B cell (primary cell): ENCODE results near the gene TNPO3. TPM values are rescaled to one million over a fixed set of nuclear protein-coding genes. Genes with fewer than 3 reads are reported as not detected.

ENCODE experiments used
- ATAC-seq: fragments of 200-7000 bp; cut with Tn5 transposase; one replicate; pipeline ENCODE4 v1.10.0; 2021; ENCODE audit warnings: low read depth, mild to moderate bottlenecking, moderate number of reproducible peaks, moderate library complexity
- CTCF ChIA-PET: fragments of 350-600 bp; sonication (Branson Sonifier 250); formaldehyde crosslinking; loops from one replicate; lab custom pipeline; 2021; ENCODE audit warnings: antibody characterized with exemption, inconsistent platforms; lab: Charles Lee
- POLR2A ChIA-PET: fragments of 350-600 bp; sonication (Branson Sonifier 250); formaldehyde crosslinking; loops from one replicate; lab custom pipeline; 2021; ENCODE audit warnings: antibody characterized with exemption; lab: Charles Lee
- DNase-seq: peaks from one replicate; pipeline ENCODE4 v3.0.0; 2013
- H2AFZ ChIP-seq: 2 replicates; pipeline ENCODE4 v1.6.1; 2012; ENCODE audit warnings: mild to moderate bottlenecking, low read depth, low read length; ENCODE audit not compliant: insufficient read depth, poor library complexity, severe bottlenecking
- H3K27ac ChIP-seq, 2 donors: 1 replicate in 1 of 2; 2 replicates in 1 of 2; pipeline ENCODE4 v1.5.1; 2012 to 2013; ENCODE audit warnings: low read length in 2 of 2, mild to moderate bottlenecking in 2 of 2, moderate library complexity in 1 of 2
- H3K27me3 ChIP-seq, 4 experiments: fragments of 200-600 bp in 1 of 4; sonication (generic) in 1 of 4; replicated peaks in 1 of 4; 1 replicate in 2 of 4; 2 replicates in 2 of 4; pipeline versions ENCODE4 v1.6.1 to v1.7.0; 2013 to 2016; ENCODE audit warnings: low read length in 3 of 4, mild to moderate bottlenecking in 2 of 4, mixed read lengths in 1 of 4, moderate library complexity in 1 of 4; ENCODE audit not compliant: insufficient read depth in 4 of 4, control insufficient read depth in 3 of 4; ENCODE audit errors: control extremely low read depth in 1 of 4
- H3K36me3 ChIP-seq, 2 experiments: replicated peaks in 1 of 2; 1 replicate in 1 of 2; 2 replicates in 1 of 2; pipeline versions ENCODE4 v1.6.1 to v1.7.1; 2013; ENCODE audit warnings: low read length in 1 of 2; ENCODE audit not compliant: insufficient read depth in 2 of 2, control insufficient read depth in 1 of 2; ENCODE audit errors: control extremely low read depth in 1 of 2, extremely low read depth in 1 of 2
- H3K4me1 ChIP-seq, 2 donors: fragments of 200-600 bp in 1 of 2; sonication (generic) in 1 of 2; 1 replicate in 1 of 2; 2 replicates in 1 of 2; pipeline versions ENCODE4 v1.5.1 to v1.6.1; 2013 to 2017; ENCODE audit warnings: low read length in 2 of 2; ENCODE audit not compliant: control insufficient read depth in 2 of 2, insufficient read depth in 2 of 2
- H3K4me2 ChIP-seq: replicated peaks from 2 replicates; pipeline ENCODE3; 2012; ENCODE audit warnings: mild to moderate bottlenecking, low read depth, low read length; ENCODE audit not compliant: poor library complexity, severe bottlenecking
- H3K4me3 ChIP-seq, 5 experiments: fragments of 200-600 bp in 1 of 5; sonication (generic) in 1 of 5; 1 replicate in 3 of 5; 2 replicates in 2 of 5; pipeline versions ENCODE4 v1.5.1 to v1.7.0; 2011 to 2016; ENCODE audit warnings: low read length in 4 of 5, mild to moderate bottlenecking in 4 of 5, low read depth in 2 of 5, control low read depth in 1 of 5, moderate library complexity in 1 of 5; ENCODE audit not compliant: insufficient read depth in 1 of 5; ENCODE audit errors: control extremely low read depth in 1 of 5, extremely low read depth in 1 of 5
- H3K79me2 ChIP-seq: fragments of 200-600 bp; sonication (generic); one replicate; pipeline ENCODE4 v1.6.0; 2016; ENCODE audit warnings: low read length; ENCODE audit not compliant: control insufficient read depth, insufficient read depth
- H3K9ac ChIP-seq: fragments of 200-600 bp; sonication (generic); 2 replicates; pipeline ENCODE4 v1.6.1; 2017; ENCODE audit warnings: mild to moderate bottlenecking, low read length, moderate library complexity
- H3K9me3 ChIP-seq, 3 donors: one replicate each; pipeline versions ENCODE4 v1.6.1 to v1.7.1; 2013; ENCODE audit warnings: low read length in 2 of 3; ENCODE audit not compliant: control insufficient read depth in 2 of 3, insufficient read depth in 1 of 3; ENCODE audit errors: control extremely low read depth in 1 of 3
- H4K20me1 ChIP-seq: 2 replicates; pipeline ENCODE4 v1.6.0; 2012; ENCODE audit warnings: mild to moderate bottlenecking, low read length; ENCODE audit not compliant: insufficient read depth, control insufficient read depth, poor library complexity, severe bottlenecking
- H3K27ac Mint-ChIP-seq: one replicate; pipeline ENCODE4 v1.8.0; 2021; ENCODE audit warnings: mixed read lengths
- H3K27me3 Mint-ChIP-seq: one replicate; pipeline ENCODE4 v1.8.0; 2021; ENCODE audit warnings: mixed read lengths
- H3K4me1 Mint-ChIP-seq: one replicate; pipeline ENCODE4 v1.8.0; 2021; ENCODE audit warnings: mixed read lengths
- H3K4me3 Mint-ChIP-seq: one replicate; pipeline ENCODE4 v1.8.0; 2021; ENCODE audit warnings: mixed read lengths
- H3K9me3 Mint-ChIP-seq: one replicate; pipeline ENCODE4 v1.8.0; 2022; ENCODE audit warnings: mixed read lengths; ENCODE audit not compliant: insufficient read depth
- EZH2 ChIP-seq: IDR thresholded peaks from 2 replicates; pipeline ENCODE4 v1.6.1; 2012; ENCODE audit warnings: borderline replicate concordance, low read depth, mild to moderate bottlenecking, moderate library complexity, low read length; ENCODE audit not compliant: insufficient read depth, poor library complexity, severe bottlenecking
- WGBS: methylation state at CpG from one replicate; pipeline ENCODE4 v1.1.5; 2013; ENCODE audit warnings: missing lambda C conversion rate; ENCODE audit not compliant: insufficient coverage; 5-methylcytosine and 5-hydroxymethylcytosine counted together
- intact Hi-C: fragments of 100-400 bp; cut with micrococcal nuclease; formaldehyde crosslinking; loops from one replicate; pipeline ENCODE4 v1.10.0; 2022
- polyA plus RNA-seq: library from polyadenylated mRNA; depleted of rRNA; stranded (reverse); fragments of >200 nt; gene quantifications from 2 replicates; pipeline ENCODE4 v1.2.3, GENCODE V29; 2012
- total RNA-seq, 2 donors: library from RNA; stranded (reverse); fragments of 120-200 nt in 1 of 2; gene quantifications; 1 replicate in 1 of 2; 2 replicates in 1 of 2; pipeline versions ENCODE4 v1.2.3 to v1.2.4, GENCODE V29; 2013 to 2022
- TF ChIP-seq, protein P1 (sequence below): fragments of 200-600 bp; IDR thresholded peaks from one replicate; pipeline ENCODE4 v1.8.0; 2022; ENCODE audit warnings: antibody characterized with exemption, mild to moderate bottlenecking

The TNPO3 gene
- total and polyA plus RNA-seq, 2 donors (not counting 1 experiment from before 2014, with no cell fraction given), result 19.0 to 48.3 TPM

DNA sequence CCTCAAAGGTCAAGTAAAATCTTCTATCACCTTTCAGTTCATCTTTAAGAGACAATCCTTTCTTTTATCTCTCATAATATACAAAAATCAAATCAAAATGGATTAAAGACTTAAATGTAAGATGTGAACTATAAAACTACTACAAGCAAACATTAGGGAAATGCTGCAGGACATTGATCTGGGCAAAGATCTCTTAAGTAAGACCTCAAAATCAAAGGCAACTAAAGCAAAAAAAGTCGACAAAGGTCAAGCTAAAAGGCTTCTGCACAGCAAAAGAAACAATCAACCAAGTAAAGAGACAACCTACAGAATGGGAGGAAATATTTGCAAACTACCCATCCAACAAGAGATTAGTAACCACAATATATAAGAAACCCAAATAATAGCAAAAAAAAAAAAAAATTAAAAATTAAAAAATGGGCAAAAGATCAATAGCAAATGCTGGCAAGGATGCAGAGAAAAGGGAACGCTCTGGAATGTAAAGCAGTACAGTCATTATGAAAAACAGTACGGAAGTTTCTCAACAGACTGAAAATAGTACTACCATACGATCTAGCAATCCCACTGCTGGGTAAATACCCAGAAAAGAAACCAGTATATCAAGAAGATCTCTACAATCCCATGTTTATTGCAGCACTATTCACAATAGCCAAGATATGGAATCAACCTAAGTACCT, 41.7 kb downstream of the TNPO3 start:
- Histone ChIP-seq H3K27ac (no peak overlapping the region), H3K4me1 (peaks cover 23 to 25% of the 10 kb centered on the region in 2 donors), H3K9ac (no peak overlapping the region), H3K4me2 (no peak overlapping the region), H3K9me3 (no peaks in the 10 kb centered on the region), H3K4me3 (no peak overlapping the region), H4K20me1 (no peaks in the 10 kb centered on the region), H2AFZ (no peak overlapping the region), H3K27me3 (no peaks in the 10 kb centered on the region), H3K79me2 (peaks cover 66% of the 10 kb centered on the region), H3K36me3 (peaks cover 10 to 61% of the 10 kb centered on the region in 2 experiments)
- ATAC-seq (no peak), DNase-seq (no peak)
- 90% methylated on average over 3 of the region's 4 CpGs for WGBS
- Mint-ChIP-seq H3K4me1 (peaks cover 38% of the 10 kb centered on the region), H3K9me3 (no peaks in the 10 kb centered on the region), H3K27me3 (no peaks in the 10 kb centered on the region), H3K4me3 (no peak overlapping the region), H3K27ac (no peak overlapping the region)
- POLR2A ChIA-PET, result no interaction called here
- TF ChIP-seq, protein P1, sequence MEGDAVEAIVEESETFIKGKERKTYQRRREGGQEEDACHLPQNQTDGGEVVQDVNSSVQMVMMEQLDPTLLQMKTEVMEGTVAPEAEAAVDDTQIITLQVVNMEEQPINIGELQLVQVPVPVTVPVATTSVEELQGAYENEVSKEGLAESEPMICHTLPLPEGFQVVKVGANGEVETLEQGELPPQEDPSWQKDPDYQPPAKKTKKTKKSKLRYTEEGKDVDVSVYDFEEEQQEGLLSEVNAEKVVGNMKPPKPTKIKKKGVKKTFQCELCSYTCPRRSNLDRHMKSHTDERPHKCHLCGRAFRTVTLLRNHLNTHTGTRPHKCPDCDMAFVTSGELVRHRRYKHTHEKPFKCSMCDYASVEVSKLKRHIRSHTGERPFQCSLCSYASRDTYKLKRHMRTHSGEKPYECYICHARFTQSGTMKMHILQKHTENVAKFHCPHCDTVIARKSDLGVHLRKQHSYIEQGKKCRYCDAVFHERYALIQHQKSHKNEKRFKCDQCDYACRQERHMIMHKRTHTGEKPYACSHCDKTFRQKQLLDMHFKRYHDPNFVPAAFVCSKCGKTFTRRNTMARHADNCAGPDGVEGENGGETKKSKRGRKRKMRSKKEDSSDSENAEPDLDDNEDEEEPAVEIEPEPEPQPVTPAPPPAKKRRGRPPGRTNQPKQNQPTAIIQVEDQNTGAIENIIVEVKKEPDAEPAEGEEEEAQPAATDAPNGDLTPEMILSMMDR, result no peak
- no peak for TF ChIP-seq EZH2
- intact Hi-C loops, result no loop called here
- CTCF ChIA-PET, result interaction anchor here (0.8 to 0.9 kb wide), 2 partner anchors 9 to 150 kb away, joined by 3 read pairs; no protein-coding TSS in a partner anchor

DNA sequence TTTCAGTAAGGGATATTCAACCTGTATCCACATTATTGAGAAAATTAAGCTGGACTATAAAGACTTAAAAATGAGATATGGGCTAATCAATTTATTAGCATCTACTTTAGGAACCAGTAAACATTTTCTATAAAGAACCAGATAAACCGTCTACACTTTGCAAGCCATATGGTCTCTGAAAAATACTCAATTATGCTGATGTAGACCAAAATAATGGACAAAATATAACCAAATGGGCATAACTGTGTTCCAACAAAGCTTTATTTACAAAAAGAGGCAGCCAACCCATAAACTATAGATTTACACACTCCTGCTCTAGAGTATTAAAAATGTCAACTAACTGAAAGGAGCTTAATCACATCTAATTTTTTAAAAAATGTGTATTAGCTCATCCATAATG, 42.3 kb downstream of the TNPO3 start:
- H3K36me3 ChIP-seq, result peaks cover 10 to 61% of the 10 kb centered on the region in 2 experiments
- H3K9ac ChIP-seq, result no peak overlapping the region
- Mint-ChIP-seq H3K9me3 (no peaks in the 10 kb centered on the region), H3K4me3 (no peak overlapping the region), H3K27ac (no peak overlapping the region), H3K27me3 (no peaks in the 10 kb centered on the region), H3K4me1 (peaks cover 33% of the 10 kb centered on the region)
- no peak overlapping the region for H3K27ac ChIP-seq
- TF ChIP-seq EZH2, result no peak
- TF ChIP-seq, protein P1, result no peak
- ChIA-PET POLR2A (no interaction called here), CTCF (interaction anchor here (0.8 to 0.9 kb wide), 2 partner anchors 9 to 151 kb away, joined by 3 read pairs; no protein-coding TSS in a partner anchor)
- H3K79me2 ChIP-seq, result peaks cover 71% of the 10 kb centered on the region
- no peaks in the 10 kb centered on the region for H3K9me3 ChIP-seq
- intact Hi-C loops, result no loop called here
- H2AFZ ChIP-seq, result no peak overlapping the region
- no peaks in the 10 kb centered on the region for H3K27me3 ChIP-seq
- DNase-seq (no peak), ATAC-seq (no peak)
- H4K20me1 ChIP-seq, result no peaks in the 10 kb centered on the region
- H3K4me3 ChIP-seq, result no peak overlapping the region
- no peak overlapping the region for H3K4me2 ChIP-seq
- peaks cover 19 to 23% of the 10 kb centered on the region in 2 donors for H3K4me1 ChIP-seq
- WGBS, result no CpG with 5 or more reads among the region's 1 CpG
